Fibroblast of the aortic adventitia (primary cell): ENCODE results near the gene RAPGEF4. TPM values are rescaled to one million over a fixed set of nuclear protein-coding genes. Genes with fewer than 3 reads are reported as not detected.

Experiments used
- DNase-seq: peaks from one replicate; pipeline ENCODE4 v3.0.0-alpha.2; 2010; ENCODE audit warnings: low read depth
- H3K4me3 ChIP-seq: 2 replicates; pipeline ENCODE4 v1.5.1; 2011; ENCODE audit warnings: low read depth, mild to moderate bottlenecking, control low read depth, low read length, moderate library complexity
- total RNA-seq: library from RNA; depleted of rRNA; stranded (reverse); fragments of >200 nt; gene quantifications from 2 replicates; pipeline ENCODE4 v1.2.3, GENCODE V29; 2012; ENCODE audit warnings: low replicate concordance
- TF ChIP-seq, protein P1 (sequence below): IDR thresholded peaks from 2 replicates; pipeline ENCODE4 v1.5.1; 2011; ENCODE audit warnings: mild to moderate bottlenecking, low read length, control low read depth, inconsistent platforms; ENCODE audit not compliant: insufficient read depth

The RAPGEF4 gene
- total RNA-seq, 1 donor = 1.3 TPM

DNA sequence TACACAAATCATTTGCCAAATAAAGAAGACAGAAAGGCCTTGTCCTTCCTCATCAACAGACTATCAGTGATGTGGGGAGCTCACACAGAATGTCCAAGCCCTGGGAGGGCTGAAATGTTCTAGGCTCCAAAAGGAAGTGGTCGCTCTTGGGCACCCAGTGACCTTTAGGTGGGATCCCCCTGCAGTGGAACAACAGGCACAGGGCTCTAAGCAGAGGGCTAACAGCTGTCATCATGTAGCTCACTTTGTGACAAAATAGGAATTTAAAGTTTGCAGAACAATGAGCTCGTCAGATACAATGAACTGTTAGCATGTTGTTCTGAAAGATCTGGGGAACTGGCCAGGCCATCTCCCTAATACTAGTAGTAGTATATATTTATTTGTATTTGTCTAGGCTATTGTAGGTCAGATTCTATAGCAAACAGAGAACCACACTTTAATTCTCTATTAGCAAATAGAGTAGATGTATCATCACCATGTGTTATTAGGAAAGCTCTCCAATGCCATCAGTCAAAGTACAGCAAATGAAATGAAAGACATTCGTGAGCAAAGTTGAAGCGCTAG is 188.5 kb downstream of the RAPGEF4 start:
- no peak for DNase-seq
- no peak overlapping the region for H3K4me3 ChIP-seq
- TF ChIP-seq, protein P1, sequence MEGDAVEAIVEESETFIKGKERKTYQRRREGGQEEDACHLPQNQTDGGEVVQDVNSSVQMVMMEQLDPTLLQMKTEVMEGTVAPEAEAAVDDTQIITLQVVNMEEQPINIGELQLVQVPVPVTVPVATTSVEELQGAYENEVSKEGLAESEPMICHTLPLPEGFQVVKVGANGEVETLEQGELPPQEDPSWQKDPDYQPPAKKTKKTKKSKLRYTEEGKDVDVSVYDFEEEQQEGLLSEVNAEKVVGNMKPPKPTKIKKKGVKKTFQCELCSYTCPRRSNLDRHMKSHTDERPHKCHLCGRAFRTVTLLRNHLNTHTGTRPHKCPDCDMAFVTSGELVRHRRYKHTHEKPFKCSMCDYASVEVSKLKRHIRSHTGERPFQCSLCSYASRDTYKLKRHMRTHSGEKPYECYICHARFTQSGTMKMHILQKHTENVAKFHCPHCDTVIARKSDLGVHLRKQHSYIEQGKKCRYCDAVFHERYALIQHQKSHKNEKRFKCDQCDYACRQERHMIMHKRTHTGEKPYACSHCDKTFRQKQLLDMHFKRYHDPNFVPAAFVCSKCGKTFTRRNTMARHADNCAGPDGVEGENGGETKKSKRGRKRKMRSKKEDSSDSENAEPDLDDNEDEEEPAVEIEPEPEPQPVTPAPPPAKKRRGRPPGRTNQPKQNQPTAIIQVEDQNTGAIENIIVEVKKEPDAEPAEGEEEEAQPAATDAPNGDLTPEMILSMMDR = no peak

DNA sequence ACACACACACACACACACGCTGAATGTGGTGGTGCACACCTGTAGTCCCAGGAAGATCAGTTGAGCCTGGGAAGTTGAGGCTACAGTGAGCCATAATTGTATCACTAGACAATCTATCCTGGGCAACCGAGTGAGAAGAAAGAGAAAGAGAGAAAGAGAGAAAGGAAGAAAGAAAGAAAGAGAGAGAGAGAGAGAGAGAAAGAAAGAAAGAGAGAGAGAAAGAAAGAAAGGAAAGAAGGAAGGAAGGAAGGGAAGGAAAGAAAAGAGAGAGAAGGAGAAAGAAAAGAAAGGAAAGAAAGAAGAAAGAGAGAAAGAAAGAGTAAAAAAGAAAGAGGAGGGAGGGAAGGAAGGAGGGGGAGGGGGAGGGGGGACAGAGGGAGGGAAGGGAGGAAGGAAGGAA is 190.0 kb downstream of the RAPGEF4 start:
- no peak overlapping the region for H3K4me3 ChIP-seq
- DNase-seq = no peak
- TF ChIP-seq, protein P1 = no peak

DNA sequence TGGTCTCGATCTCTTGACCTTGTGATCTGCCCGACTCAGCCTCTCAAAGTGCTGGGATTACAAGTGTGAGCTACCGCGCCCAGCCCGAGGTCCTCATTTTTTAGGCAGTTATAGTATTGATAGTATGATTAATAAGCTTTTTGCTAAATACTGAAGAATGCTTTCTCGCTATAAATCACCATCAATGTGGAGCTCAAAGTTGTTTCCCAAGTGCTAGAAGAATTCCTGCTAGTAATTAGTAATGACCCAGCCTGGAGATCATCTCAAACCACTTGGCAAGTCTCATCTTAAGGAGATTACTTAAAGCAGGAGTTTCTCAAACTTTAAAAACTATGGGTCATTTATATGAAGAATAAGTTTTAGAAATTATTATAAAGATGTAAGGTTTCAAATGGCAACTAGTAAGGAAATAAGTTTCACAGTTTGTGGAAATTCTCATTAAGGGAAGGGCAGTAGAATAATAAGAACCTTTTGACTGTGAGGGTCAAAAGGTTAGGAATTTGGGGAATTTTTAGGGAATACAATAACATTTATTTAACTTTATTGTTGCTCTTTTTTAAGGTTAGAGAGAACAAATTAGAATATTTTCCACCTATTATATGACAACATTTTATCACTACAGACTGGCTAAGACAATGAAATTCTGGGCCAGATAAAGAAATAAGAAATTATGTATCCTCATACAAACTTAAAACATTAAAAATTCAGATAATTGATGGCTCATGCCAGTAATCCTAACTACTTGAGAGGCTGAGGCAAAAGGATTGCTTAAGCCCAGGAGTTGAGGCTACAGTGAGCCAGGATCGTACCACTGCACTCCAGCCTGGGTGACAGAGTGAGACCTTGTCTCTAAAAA is 191.4 kb downstream of the RAPGEF4 start:
- TF ChIP-seq, protein P1 = no peak
- no peak overlapping the region for H3K4me3 ChIP-seq
- peak; percentile 56 for DNase-seq

DNA sequence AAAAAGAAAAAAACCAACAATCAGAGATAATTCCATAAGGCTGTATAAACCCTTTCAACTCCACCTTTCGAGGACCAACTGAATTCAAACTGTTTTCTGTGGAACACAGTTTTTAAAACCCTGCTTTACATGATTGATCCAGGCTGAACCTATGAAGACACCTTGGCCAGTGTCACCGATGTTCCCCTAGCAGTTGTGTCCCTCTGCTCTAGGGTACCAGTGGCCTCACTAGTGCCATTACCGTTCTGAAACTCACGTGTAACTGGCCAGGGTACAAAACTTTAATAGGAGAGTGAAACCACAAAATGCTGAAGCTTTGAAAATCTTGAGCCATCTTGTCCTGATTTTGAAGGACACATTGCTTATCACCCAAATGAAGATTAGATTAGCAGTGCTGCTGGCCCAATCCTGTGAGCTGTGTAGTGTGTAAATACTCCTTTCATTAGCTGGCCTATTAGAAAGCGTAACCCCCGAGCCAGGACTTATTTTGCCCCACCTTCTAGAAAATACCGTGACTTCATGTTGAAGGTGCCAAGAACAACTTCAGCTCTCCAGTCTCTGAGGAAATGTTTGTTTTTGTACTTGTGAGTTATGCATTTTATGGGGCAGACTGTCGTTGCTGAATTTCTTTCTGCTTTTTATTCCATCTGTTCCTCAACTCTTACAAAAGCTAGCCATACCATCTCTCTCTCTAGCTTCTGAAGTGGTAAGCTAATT is 192.2 kb downstream of the RAPGEF4 start:
- H3K4me3 ChIP-seq = peak overlapping the region; percentile 43
- TF ChIP-seq, protein P1 = no peak
- peak; percentile 94 for DNase-seq

DNA sequence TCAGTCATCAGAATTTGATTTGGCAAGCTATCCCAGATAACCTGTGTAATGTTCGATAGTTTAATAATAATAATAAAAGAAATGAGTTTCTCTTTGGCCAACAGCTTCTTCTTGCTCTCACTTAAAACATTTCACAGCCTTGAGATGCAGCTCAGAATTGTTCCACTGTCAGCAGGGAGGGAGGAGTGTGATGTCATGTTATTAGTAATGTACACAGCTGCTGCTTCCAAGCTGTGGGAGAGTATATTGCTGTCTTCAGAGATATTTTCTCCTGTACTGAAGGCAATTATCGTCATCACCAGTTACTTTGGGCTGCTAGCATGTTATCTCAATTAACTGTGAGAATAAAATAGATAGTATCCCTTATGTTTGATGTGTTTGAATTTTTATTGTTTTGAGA is 193.1 kb downstream of the RAPGEF4 start:
- DNase-seq = peak; percentile 76

DNA sequence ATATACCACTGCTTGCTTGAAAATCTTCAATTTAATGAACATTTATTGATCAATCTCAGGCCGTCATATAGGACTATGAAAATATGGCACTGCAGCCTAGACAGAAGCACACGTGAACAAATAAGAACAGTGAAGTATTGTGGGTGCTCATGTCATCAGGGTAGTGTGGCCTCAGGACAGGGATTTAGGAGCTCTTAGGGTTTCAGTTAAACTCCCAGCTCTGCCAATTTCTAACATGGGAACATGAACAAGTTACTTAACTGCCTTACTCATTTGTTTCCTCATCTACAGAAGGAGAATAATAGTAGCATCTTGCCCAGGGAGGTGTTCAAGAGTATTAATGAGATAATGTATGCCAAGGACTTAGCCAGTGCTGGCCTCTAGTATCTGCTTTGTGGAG is 194.0 kb downstream of the RAPGEF4 start:
- no peak overlapping the region for H3K4me3 ChIP-seq
- TF ChIP-seq, protein P1 = no peak
- peak; percentile 16 for DNase-seq

More for the DNA sequence above, 193.1 kb downstream of the RAPGEF4 start:
- TF ChIP-seq, protein P1 = peak; percentile 1
- peak overlapping the region; percentile 7 for H3K4me3 ChIP-seq
